Activated CD8-positive, alpha-beta memory T cell treated with anti-CD3 and anti-CD28 coated beads for 48 hours (primary cell): ENCODE measurements around the gene PPP2R5A.
"Not testable (repeated sequence)": the region's sequence is repeated elsewhere in the genome, so short reads cannot be mapped to it uniquely, and the experiment has no call there.

Experiments
- DNase-seq, 3 experiments: peaks; one replicate each; pipeline ENCODE4 v3.0.0-alpha.2; 2020; ENCODE audit warnings: low read depth in 2 of 3, low spot score in 2 of 3

Gene PPP2R5A

GRCh38 chr1:212294983-212295382, 9.8 kb downstream of the PPP2R5A start:
- no peak for DNase-seq

- no peak for DNase-seq
Observed at GRCh38 chr1:212295579-212295978, 10.4 kb downstream of the PPP2R5A start.

GRCh38 chr1:212297338-212297737, 12.1 kb downstream of the PPP2R5A start:
- DNase-seq: no peak

- DNase-seq: no peak
Observed at GRCh38 chr1:212301580-212301979, 16.4 kb downstream of the PPP2R5A start.

GRCh38 chr1:212302745-212303383, 17.7 kb downstream of the PPP2R5A start:
- no peak for DNase-seq

GRCh38 chr1:212305342-212305741, 20.1 kb downstream of the PPP2R5A start:
- no peak for DNase-seq

- not testable (repeated sequence) for DNase-seq
Observed at GRCh38 chr1:212305984-212306452, 20.8 kb downstream of the PPP2R5A start.

- DNase-seq: no peak
Observed at GRCh38 chr1:212309967-212310366, 24.8 kb downstream of the PPP2R5A start.

- no peak for DNase-seq
Observed at GRCh38 chr1:212310383-212310782, 25.2 kb downstream of the PPP2R5A start.

GRCh38 chr1:212311836-212312497, 26.8 kb downstream of the PPP2R5A start:
- no peak for DNase-seq

- DNase-seq: no peak
Observed at GRCh38 chr1:212313616-212314015, 28.4 kb downstream of the PPP2R5A start.

- DNase-seq: no peak
Observed at GRCh38 chr1:212315184-212315583, 30.0 kb downstream of the PPP2R5A start.

GRCh38 chr1:212315907-212316306, 30.7 kb downstream of the PPP2R5A start:
- DNase-seq: no peak

- DNase-seq: no peak
Observed at GRCh38 chr1:212317916-212318315, 32.7 kb downstream of the PPP2R5A start.

GRCh38 chr1:212321031-212321430, 35.8 kb downstream of the PPP2R5A start:
- DNase-seq: not testable (repeated sequence)

GRCh38 chr1:212323066-212323465, 37.9 kb downstream of the PPP2R5A start:
- no peak for DNase-seq

- no peak for DNase-seq
Observed at GRCh38 chr1:212326541-212326940, 41.3 kb downstream of the PPP2R5A start.

GRCh38 chr1:212328248-212328647, 43.0 kb downstream of the PPP2R5A start:
- DNase-seq: no peak

GRCh38 chr1:212329105-212329504, 43.9 kb downstream of the PPP2R5A start:
- DNase-seq: no peak

- no peak for DNase-seq
Observed at GRCh38 chr1:212341090-212341489, 55.9 kb downstream of the PPP2R5A start.

- no peak for DNase-seq
Observed at GRCh38 chr1:212344905-212345304, 59.7 kb downstream of the PPP2R5A start.

- no peak for DNase-seq
Observed at GRCh38 chr1:212346601-212347000, 61.4 kb downstream of the PPP2R5A start.
